ENCODE measurements around the gene CA10. TPM values are rescaled to one million over a fixed set of nuclear protein-coding genes. Genes with fewer than 3 reads are reported as not detected.

Gene CA10
- total and polyA plus RNA-seq, 11 donors, result not detected

- 38 to 83% (median 58%) methylated on average over 4 of the region's 4 CpGs for WGBS, 4 donors
- H3K9me3 ChIP-seq, result peaks cover 0 to 3% (median 0%) of the 10 kb centered on the region in 12 donors
- DNase-seq (peak in 1 of 5 donors; percentile 18), ATAC-seq (no peak)
- H3K27ac ChIP-seq, result no peak overlapping the region
- H3K4me3 ChIP-seq, result no peak overlapping the region
- no peaks in the 10 kb centered on the region for H3K36me3 ChIP-seq
- no peaks in the 10 kb centered on the region for H3K4me1 ChIP-seq
- peaks cover 0 to 13% (median 0%) of the 10 kb centered on the region in 9 donors for H3K27me3 ChIP-seq
- intact Hi-C loops (cut with DNase I), result loop anchor here in 3 of 10 donors (2.0 to 10.0 kb wide), 3 partner anchors 150 to 270 kb away; no protein-coding TSS in a partner anchor
- TF ChIP-seq CTCF (IDR thresholded peaks at IDR 0.05) (peak in 11 of 12 donors; percentile 8 to 57 (median 30)), POLR2A (IDR thresholded peaks at IDR 0.05) (no peak)
Observed at GRCh38 chr17:51734462-51734861, 424.1 kb downstream of the CA10 start.

GRCh38 chr17:51733166-51733565, 425.3 kb downstream of the CA10 start:
- TF ChIP-seq POLR2A (IDR thresholded peaks at IDR 0.05), result no peak
- no peak for TF ChIP-seq CTCF (IDR thresholded peaks at IDR 0.05)
- 67 to 80% (median 77%) methylated on average over 6 of the region's 6 CpGs for WGBS, 4 donors

GRCh38 chr17:51731941-51732722, 426.4 kb downstream of the CA10 start:
- Histone ChIP-seq H3K27me3 (peaks cover 0 to 13% (median 0%) of the 10 kb centered on the region in 9 donors), H3K9me3 (peaks cover 0 to 3% (median 0%) of the 10 kb centered on the region in 12 donors), H3K36me3 (no peaks in the 10 kb centered on the region), H3K4me1 (no peaks in the 10 kb centered on the region), H3K4me3 (no peak overlapping the region), H3K27ac (no peak overlapping the region)
- 49 to 58% (median 54%) methylated on average over 6 of the region's 6 CpGs for WGBS, 4 donors
- no peak for TF ChIP-seq POLR2A (IDR thresholded peaks at IDR 0.05)
- no peak for TF ChIP-seq CTCF (IDR thresholded peaks at IDR 0.05)
- no peak for ATAC-seq
- DNase-seq, result no peak
- intact Hi-C loops (cut with DNase I), result loop anchor here in 2 of 10 donors (10.0 kb wide), 2 partner anchors 147 to 267 kb away; no protein-coding TSS in a partner anchor

More at GRCh38 chr17:51733166-51733565, 425.3 kb downstream of the CA10 start:
- intact Hi-C loops (cut with DNase I), result loop anchor here in 2 of 10 donors (10.0 kb wide), 2 partner anchors 148 to 268 kb away; no protein-coding TSS in a partner anchor
- H3K27me3 ChIP-seq, result peaks cover 0 to 13% (median 0%) of the 10 kb centered on the region in 9 donors
- ATAC-seq (no peak), DNase-seq (no peak)
- peaks cover 0 to 3% (median 0%) of the 10 kb centered on the region in 12 donors for H3K9me3 ChIP-seq
- H3K36me3 ChIP-seq, result no peaks in the 10 kb centered on the region
- no peaks in the 10 kb centered on the region for H3K4me1 ChIP-seq
- H3K27ac ChIP-seq, result no peak overlapping the region
- H3K4me3 ChIP-seq, result no peak overlapping the region

GRCh38 chr17:51730303-51731050, 428.0 kb downstream of the CA10 start:
- H3K9me3 ChIP-seq, result peaks cover 0 to 3% (median 0%) of the 10 kb centered on the region in 12 donors
- no peak overlapping the region for H3K4me3 ChIP-seq
- no peaks in the 10 kb centered on the region for H3K36me3 ChIP-seq
- peaks cover 0 to 13% (median 0%) of the 10 kb centered on the region in 9 donors for H3K27me3 ChIP-seq
- H3K4me1 ChIP-seq, result no peaks in the 10 kb centered on the region
- intact Hi-C loops (cut with DNase I), result loop anchor here in 2 of 10 donors (10.0 kb wide), 2 partner anchors 146 to 266 kb away; no protein-coding TSS in a partner anchor
- 82 to 91% (median 84%) methylated on average over 4 of the region's 4 CpGs for WGBS, 4 donors
- H3K27ac ChIP-seq, result no peak overlapping the region
- ATAC-seq (no peak), DNase-seq (no peak)
- TF ChIP-seq CTCF (IDR thresholded peaks at IDR 0.05) (no peak), POLR2A (IDR thresholded peaks at IDR 0.05) (no peak)

Data from heart left ventricle (tissue), 16 donors.